ENCODE data around the gene MRPL49.
A peak's percentile ranks its signal among the peaks of the same experiment; 100 is the strongest.

MRPL49 gene

DNA sequence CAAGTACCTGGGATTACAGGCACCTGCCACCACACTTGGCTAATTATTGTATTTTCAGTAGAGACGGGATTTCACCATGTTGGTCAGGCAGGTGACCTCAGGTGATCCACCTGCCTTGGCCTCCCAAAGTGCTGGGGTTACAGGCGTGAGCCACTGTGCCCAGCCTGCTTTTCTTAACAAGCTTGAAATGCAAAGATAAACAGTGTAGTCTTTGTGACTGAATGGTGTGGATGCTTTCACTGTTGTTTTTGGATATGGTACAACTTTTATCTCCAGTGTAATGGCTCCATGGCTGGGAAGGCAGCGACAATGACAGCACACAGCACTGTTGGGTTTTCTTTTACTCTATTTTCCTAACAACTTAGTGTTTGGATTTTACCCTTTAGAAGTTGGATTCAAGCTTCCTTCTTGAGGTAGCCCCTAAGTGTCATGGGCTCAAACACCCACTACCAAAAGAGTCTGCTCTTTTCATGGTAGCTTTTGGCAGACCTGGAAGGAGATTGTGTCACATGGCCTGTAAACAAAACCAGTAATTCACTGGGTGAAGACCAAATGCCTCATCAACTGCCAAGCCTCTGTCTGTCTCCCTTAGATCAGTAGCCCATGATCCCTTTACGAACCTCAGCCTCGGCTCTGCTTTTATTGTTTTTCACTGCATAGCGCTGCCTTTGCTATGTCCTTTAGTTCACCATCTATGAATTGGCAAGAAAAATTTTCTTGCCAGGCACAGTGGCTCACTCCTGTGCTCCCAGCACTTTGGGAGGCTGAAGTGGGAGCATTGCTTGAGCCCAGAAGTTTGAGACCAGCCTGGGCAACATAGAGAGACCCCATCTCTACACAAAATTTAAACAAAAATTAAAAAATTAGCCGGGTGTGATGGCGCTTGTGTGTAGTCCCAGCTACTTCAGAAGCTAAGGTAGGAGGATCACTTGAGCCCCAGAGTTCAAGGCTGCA is 19.7 kb upstream of the MRPL49 start:
- no peak for DNase-seq (ENCODE audit: low read depth)

DNA sequence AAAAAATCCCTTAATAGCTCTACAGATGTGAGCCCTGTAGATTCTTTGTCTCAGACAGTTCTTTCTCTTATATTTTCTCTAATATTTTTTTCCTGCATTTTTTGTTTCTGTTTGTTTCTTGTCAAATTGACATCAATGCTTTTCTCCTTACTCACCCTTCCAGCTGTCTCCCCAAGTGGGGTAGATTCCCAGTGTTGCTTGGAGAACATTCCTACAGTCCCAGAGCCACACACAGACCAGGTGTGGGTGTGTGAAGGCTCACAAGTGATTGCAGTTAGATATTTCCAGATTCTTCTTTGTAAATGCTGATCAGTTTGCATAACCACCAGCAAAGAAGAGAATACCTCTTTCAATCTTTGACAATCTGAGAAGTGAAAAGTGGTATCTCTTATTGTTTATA is 18.6 kb upstream of the MRPL49 start:
- no peak for DNase-seq (ENCODE audit: low read depth)

- DNase-seq (ENCODE audit: low read depth) = no peak
These were observed 17.5 kb upstream of the MRPL49 start for GRCh38 chr11:65104628-65105027.

GRCh38 chr11:65107078-65107477 is 15.0 kb upstream of the MRPL49 start:
- DNase-seq (ENCODE audit: low read depth) = no peak

DNA sequence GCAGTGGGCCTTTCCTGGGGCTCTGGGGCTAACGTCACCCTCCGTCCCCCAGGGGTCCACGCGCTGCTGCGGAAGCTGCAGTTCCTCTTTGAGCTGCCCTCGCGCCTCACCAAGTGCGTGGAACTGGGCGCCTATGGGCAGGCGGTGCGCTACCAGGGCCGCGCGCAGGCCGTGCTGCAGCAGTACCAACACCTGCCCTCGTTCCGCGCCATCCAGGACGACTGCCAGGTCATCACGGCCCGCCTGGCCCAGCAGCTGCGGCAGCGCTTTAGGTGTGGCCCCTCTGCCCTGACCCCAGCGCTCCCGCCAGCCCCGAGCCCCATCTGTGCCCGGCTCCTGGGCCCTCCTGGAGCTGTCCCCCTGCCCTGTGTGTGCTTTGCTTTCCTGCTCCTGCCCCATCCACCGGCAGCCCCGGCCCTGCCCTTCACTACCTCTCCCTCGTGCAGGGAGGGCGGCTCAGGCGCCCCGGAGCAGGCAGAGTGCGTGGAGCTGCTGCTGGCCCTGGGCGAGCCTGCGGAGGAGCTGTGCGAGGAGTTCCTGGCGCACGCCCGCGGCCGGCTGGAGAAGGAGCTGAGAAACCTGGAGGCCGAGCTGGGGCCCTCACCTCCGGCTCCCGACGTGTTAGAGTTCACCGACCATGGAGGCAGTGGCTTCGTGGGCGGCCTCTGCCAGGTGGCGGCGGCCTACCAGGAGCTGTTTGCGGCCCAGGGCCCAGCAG is 14.2 kb upstream of the MRPL49 start:
- DNase-seq (ENCODE audit: low read depth) = no peak

GRCh38 chr11:65108469-65109123 is 13.5 kb upstream of the MRPL49 start:
- no peak for DNase-seq (ENCODE audit: low read depth)

GRCh38 chr11:65109231-65110198 is 12.6 kb upstream of the MRPL49 start:
- no peak for DNase-seq (ENCODE audit: low read depth)

- peak; percentile 85 for DNase-seq (ENCODE audit: low read depth)
These were observed 11.7 kb upstream of the MRPL49 start for GRCh38 chr11:65110354-65110861.

- no peak for DNase-seq (ENCODE audit: low read depth)
These were observed 10.9 kb upstream of the MRPL49 start for GRCh38 chr11:65111159-65111743.

DNA sequence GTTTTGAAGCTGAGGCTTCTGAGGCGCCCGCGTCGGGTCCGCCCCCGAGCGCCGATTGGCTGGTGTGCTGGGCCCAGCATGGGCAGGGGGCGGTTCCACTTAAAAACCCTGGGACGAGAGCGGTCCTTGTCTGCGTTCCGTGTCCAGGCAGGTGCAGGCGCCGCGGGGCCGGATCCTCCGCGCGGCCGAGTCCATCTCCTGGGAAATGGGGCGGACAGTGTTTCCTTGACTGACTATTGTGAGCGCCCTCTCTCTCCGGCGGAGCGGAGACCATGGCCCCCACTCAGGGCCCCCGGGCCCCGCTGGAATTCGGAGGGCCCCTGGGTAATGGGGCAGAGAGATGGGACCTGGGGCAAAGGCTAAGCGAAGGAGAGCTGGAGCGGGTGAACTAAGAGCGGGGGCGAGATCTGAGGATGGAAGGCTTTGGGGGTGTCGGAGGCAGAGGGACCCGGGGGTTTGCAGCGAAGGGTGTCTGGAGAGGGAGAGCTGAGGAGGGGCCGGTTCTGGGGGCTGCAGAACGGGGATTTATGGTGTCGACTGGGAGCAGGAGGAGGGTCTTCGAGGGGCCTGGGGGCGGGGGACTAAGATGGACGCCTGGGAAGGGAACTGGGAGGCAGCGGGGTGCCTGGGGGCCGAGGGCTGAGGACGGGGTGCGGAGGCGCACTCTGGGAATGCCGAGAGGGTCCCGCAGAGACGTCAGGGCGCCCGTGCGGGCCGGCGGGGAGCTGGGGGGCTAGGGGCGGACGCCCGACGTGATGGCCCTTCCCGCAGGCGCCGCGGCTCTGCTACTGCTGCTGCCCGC is 10.2 kb upstream of the MRPL49 start, which contains the start of gene TM7SF2:
Gene TM7SF2 (plus strand): TSS at position 129 of the 802 bp plus-strand sequence. CDS start 144 bp downstream, at position 273.
- DNase-seq (ENCODE audit: low read depth) = peak; percentile 82

DNA sequence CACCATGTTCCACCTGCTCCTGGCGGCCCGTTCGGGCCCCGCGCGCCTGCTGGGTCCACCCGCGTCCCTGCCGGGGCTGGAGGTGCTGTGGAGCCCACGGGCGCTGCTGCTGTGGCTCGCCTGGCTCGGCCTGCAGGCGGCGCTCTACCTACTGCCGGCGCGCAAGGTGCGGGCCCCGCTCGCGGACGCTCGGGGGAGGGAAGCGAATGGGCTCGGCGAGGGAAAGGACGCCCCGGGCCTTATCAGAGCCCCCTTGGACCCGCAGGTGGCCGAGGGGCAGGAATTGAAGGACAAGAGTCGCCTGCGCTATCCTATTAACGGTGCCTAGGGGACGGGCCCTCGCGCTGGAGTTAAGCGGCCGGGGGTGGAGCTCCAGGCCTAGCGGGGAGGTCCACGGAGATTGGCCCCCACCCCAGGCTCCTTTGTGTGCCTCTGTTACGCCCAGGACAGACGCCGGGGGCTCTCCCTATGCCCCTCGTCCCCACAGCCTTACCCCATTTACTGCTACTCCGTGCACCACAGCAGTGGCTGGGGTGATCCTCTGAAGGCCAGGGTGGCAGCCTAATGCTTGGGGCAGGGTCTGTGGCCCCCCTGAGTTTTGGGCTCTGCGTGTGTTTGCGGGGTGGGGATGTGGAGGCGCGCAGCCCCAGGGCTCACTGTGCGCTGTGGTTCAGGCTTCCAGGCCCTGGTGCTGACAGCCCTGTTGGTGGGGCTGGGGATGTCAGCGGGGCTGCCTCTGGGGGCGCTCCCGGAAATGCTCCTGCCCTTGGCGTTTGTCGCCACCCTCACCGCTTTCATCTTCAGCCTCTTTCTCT is 9.4 kb upstream of the MRPL49 start:
- peak; percentile 63 for DNase-seq (ENCODE audit: low read depth)

DNA sequence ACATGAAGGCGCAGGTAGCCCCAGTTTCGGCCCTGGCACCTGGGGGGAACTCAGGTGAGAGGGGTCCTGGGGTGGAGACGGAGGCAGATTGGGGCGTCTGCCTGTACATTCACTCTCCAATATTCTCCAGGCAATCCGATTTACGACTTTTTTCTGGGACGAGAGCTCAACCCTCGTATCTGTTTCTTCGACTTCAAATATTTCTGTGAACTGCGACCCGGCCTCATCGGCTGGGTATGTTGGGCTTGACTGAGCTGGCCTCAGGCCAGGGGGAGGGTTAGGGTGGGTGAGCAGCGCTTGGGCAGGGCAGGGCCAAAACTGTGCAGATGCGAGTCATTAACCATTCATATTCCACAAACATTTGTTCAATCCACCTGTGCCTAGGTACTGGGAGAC is 8.8 kb upstream of the MRPL49 start:
- DNase-seq (ENCODE audit: low read depth) = no peak

- DNase-seq (ENCODE audit: low read depth) = no peak
These were observed 8.3 kb upstream of the MRPL49 start for GRCh38 chr11:65113839-65114238.

DNA sequence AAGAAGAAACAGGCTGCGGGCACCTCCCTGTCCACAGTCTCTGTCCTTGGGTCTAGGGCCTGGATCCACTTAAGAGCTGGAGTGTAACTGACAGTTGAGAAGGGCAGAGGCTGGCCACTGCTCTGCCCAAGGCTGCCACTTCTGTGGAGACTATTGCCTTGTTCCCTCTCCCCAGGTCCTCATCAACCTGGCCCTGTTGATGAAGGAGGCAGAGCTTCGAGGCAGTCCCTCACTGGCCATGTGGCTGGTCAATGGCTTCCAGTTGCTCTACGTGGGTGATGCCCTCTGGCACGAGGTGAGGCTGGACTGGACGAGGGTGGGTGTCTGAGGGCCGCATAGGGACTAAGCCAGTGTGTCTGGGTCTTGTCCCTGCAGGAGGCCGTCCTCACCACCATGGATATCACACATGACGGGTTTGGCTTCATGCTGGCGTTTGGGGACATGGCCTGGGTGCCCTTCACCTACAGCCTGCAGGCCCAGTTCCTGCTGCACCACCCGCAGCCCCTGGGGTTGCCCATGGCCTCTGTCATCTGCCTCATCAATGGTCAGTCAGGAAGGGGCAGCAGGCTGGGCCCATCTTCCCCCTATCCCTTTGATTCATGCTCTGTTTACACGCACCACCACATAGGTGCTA is 7.5 kb upstream of the MRPL49 start:
- no peak for DNase-seq (ENCODE audit: low read depth)

DNA sequence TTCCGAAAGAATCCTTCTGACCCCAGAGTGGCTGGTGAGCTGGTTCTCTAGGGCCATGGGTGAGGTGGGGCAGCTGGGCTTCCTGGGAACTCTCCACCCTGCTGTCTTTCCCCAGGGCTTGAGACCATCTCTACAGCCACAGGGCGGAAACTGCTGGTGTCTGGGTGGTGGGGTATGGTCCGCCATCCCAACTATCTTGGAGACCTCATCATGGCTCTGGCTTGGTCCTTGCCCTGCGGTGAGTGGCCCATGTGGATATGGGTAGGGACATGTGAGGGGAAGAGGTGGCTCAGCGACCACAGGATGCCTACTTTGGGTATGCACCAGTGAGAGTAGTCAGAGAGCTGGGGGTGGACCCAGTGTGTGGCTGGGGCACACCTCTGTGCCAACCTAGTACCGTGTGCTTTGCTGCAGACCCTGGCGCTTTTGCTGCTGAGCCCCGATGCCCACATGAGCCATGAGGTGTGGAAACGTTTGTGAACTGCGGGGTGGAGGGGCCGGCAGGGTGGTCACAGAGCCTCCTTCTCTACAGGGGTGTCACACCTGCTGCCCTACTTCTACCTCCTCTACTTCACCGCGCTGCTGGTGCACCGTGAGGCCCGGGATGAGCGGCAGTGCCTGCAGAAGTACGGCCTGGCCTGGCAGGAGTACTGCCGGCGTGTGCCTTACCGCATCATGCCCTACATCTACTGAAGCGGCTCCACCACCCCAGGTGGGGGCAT is 6.6 kb upstream of the MRPL49 start:
- no peak for DNase-seq (ENCODE audit: low read depth)

DNA sequence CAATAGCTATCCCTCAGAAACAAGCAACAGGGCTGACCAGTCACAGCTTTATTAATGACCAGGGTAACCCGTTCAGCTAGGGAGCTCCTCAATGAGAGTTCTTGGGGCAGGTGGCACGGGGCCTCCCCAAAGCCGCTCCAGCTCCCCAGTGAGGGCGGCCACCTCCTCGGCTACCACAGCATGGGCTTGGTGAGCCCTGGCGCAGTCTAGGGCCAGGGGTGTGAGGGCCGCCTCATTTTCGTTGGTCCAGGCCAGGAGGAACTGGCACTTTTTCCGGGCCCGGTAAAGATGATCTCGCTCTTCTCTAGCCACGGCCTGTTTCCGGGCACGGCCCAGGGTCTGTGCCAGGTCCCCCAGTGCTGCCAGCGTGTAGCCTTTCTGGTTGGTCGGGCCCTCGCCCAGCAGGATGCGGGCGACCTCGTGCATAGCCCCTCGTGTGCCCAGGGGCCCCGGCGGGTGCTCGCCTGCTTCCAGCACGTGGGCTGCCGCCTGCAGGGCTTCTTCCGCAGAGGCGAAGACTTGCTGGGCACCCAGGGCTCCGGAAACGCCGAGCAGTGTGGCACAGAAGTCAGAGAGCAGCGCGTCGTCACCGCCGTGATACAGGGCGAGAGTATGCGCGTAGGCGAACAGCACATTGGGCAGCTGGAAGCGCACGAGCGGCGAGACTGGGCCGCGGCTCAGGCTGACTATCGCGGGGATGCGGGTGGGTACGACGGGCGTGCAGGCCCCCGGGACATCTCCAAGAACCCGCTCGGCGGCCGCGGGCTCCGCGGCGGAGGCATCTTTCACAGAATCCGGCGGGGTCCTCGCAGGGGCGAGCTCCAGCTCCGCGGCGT is 5.5 kb upstream of the MRPL49 start:
- no peak for DNase-seq (ENCODE audit: low read depth)
